MM.1S (cell line): ENCODE data around the gene B3GNT8.

ENCODE experiments used
- EZH2 ChIP-seq: fragments of 300-600 bp; sonication (generic); optimal IDR thresholded peaks from 2 replicates; pipeline ENCODE3; 2017; ENCODE audit warnings: low read depth, mild to moderate bottlenecking, antibody characterized with exemption, low read length, mixed read lengths
- EZH2phosphoT487 ChIP-seq: fragments of 300-600 bp; sonication (generic); IDR thresholded peaks from 2 replicates; pipeline ENCODE4 v1.6.1; 2018; ENCODE audit warnings: antibody characterized with exemption, low read length
- TF ChIP-seq, protein P1 (sequence below): fragments of 300-600 bp; sonication (generic); IDR thresholded peaks from 2 replicates; pipeline ENCODE4 v1.5.1; 2016; ENCODE audit warnings: antibody characterized with exemption, low read length, mixed read lengths

DNA sequence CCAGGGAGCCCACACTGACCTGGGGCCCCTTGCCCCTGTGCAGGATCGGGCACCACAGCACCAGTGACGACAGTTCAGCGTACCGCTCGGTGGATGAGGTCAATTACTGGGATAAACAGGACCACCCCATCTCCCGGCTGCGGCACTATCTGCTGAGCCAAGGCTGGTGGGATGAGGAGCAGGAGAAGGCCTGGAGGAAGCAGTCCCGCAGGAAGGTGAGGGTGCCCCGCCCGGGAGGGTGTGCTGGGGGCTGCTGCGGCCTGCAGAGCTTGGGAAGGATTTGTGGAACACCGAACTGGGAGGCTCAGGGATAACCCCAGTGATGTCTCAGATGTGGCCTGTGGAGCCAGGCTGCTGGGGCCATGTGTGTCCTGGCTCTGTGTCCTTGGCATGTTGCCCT, 4.2 kb downstream of the B3GNT8 start:
- TF ChIP-seq, protein P1, sequence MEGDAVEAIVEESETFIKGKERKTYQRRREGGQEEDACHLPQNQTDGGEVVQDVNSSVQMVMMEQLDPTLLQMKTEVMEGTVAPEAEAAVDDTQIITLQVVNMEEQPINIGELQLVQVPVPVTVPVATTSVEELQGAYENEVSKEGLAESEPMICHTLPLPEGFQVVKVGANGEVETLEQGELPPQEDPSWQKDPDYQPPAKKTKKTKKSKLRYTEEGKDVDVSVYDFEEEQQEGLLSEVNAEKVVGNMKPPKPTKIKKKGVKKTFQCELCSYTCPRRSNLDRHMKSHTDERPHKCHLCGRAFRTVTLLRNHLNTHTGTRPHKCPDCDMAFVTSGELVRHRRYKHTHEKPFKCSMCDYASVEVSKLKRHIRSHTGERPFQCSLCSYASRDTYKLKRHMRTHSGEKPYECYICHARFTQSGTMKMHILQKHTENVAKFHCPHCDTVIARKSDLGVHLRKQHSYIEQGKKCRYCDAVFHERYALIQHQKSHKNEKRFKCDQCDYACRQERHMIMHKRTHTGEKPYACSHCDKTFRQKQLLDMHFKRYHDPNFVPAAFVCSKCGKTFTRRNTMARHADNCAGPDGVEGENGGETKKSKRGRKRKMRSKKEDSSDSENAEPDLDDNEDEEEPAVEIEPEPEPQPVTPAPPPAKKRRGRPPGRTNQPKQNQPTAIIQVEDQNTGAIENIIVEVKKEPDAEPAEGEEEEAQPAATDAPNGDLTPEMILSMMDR, result no peak
- TF ChIP-seq EZH2, result no peak
- no peak for TF ChIP-seq EZH2phosphoT487
